Left hindlimb (tissue), 1 donor: ENCODE measurements around the gene CPN2.

Source experiments
- DNase-seq: peaks from one replicate; pipeline ENCODE4 v3.0.0-alpha.2; 2018

The CPN2 gene

GRCh38 chr3:194379651-194380050, 28.5 kb upstream of the CPN2 start:
- DNase-seq, result no peak

- DNase-seq, result no peak
These were observed 28.1 kb upstream of the CPN2 start for GRCh38 chr3:194379231-194379630.

- no peak for DNase-seq
These were observed 26.6 kb upstream of the CPN2 start for GRCh38 chr3:194377708-194378107.

GRCh38 chr3:194376241-194376560, 25.1 kb upstream of the CPN2 start:
- no peak for DNase-seq

GRCh38 chr3:194375473-194376240, 24.5 kb upstream of the CPN2 start:
- DNase-seq, result no peak

GRCh38 chr3:194374935-194375334, 23.8 kb upstream of the CPN2 start:
- no peak for DNase-seq

GRCh38 chr3:194373899-194374298, 22.8 kb upstream of the CPN2 start:
- no peak for DNase-seq

- DNase-seq, result no peak
These were observed 21.9 kb upstream of the CPN2 start for GRCh38 chr3:194373028-194373427.

- no peak for DNase-seq
These were observed 19.6 kb upstream of the CPN2 start for GRCh38 chr3:194370753-194371152.

- peak; percentile 51 for DNase-seq
These were observed 18.6 kb upstream of the CPN2 start, which contains the start of gene LRRC15 for GRCh38 chr3:194369522-194370279. Gene LRRC15, minus strand, starts transcription at chr3:194369743. Its CDS starts 8,700 bp downstream, at chr3:194361043.

- DNase-seq, result no peak
These were observed 17.8 kb upstream of the CPN2 start for GRCh38 chr3:194368918-194369317.

GRCh38 chr3:194367992-194368841, 17.1 kb upstream of the CPN2 start:
- peak; percentile 71 for DNase-seq

- DNase-seq, result no peak
These were observed 14.9 kb upstream of the CPN2 start for GRCh38 chr3:194365978-194366490.

- no peak for DNase-seq
These were observed 14.4 kb upstream of the CPN2 start for GRCh38 chr3:194365526-194365925.

GRCh38 chr3:194364652-194365434, 13.7 kb upstream of the CPN2 start:
- DNase-seq, result peak; percentile 85

GRCh38 chr3:194364314-194364651, 13.2 kb upstream of the CPN2 start:
- DNase-seq, result no peak

GRCh38 chr3:194360568-194360967, 9.4 kb upstream of the CPN2 start:
- DNase-seq, result no peak

- no peak for DNase-seq
These were observed 6.6 kb upstream of the CPN2 start for GRCh38 chr3:194357681-194358080.

- no peak for DNase-seq
These were observed 4.3 kb upstream of the CPN2 start for GRCh38 chr3:194355379-194355778.

- no peak for DNase-seq
These were observed 3.2 kb upstream of the CPN2 start for GRCh38 chr3:194354315-194354714.

- no peak for DNase-seq
These were observed 1.6 kb upstream of the CPN2 start for GRCh38 chr3:194352667-194353246.

GRCh38 chr3:194351952-194352536, 916 bp upstream of the CPN2 start:
- no peak for DNase-seq
